ENCODE data around the gene TRIM66. TPM values are rescaled to one million over a fixed set of nuclear protein-coding genes. Genes with fewer than 3 reads are reported as not detected.

TRIM66 gene
- total and polyA plus RNA-seq, 4 donors, result 1.6 to 14.3 (median 2.5) TPM

- DNase-seq (ENCODE audit: low spot score), result no peak
- H3K9ac ChIP-seq (ENCODE audit: low read depth in 1 of 2, low read length in 2 of 2), result no peak overlapping the region
- no peaks in the 10 kb centered on the region for H3K27me3 ChIP-seq (ENCODE audit: control insufficient read depth in 4 of 4, insufficient read depth in 4 of 4, low read length in 3 of 4)
- 98% methylated on average over 6 of the region's 6 CpGs for WGBS
- H3K9me3 ChIP-seq (ENCODE audit: control insufficient read depth in 4 of 4, low read length in 3 of 4), result no peaks in the 10 kb centered on the region
- TF ChIP-seq ATF3 (IDR thresholded peaks at IDR 0.05) (no peak), CTCF (IDR thresholded peaks at IDR 0.05; ENCODE audit: low read depth, low read length, missing input control) (no peak), YY1 (IDR thresholded peaks at IDR 0.05) (no peak), MAX (IDR thresholded peaks at IDR 0.05) (no peak), JUND (IDR thresholded peaks at IDR 0.05) (no peak), FOXA2 (IDR thresholded peaks at IDR 0.05) (no peak), REST (IDR thresholded peaks at IDR 0.05) (no peak), RAD21 (IDR thresholded peaks at IDR 0.05) (no peak), EGR1 (IDR thresholded peaks at IDR 0.05; ENCODE audit: low read depth in 2 of 2) (no peak), FOXA1 (IDR thresholded peaks at IDR 0.05) (no peak), HNF4G (IDR thresholded peaks at IDR 0.05) (no peak)
- no peaks in the 10 kb centered on the region for H3K4me1 ChIP-seq (ENCODE audit: control insufficient read depth in 4 of 4, insufficient read depth in 4 of 4, low read length in 3 of 4)
- no peaks in the 10 kb centered on the region for H3K36me3 ChIP-seq (ENCODE audit: control insufficient read depth in 4 of 4, insufficient read depth in 3 of 4, low read depth in 1 of 4, low read length in 3 of 4)
- H3K4me3 ChIP-seq (ENCODE audit: low read depth in 1 of 3, low read length in 3 of 3), result no peak overlapping the region
- no peak overlapping the region for H3K27ac ChIP-seq (ENCODE audit: low read depth in 1 of 2, low read length in 2 of 2)
Observed at GRCh38 chr11:8661001-8661795, 21.3 kb downstream of the TRIM66 start.

GRCh38 chr11:8658321-8659057, 24.0 kb downstream of the TRIM66 start:
- H3K27ac ChIP-seq (ENCODE audit: low read depth in 1 of 2, low read length in 2 of 2), result no peak overlapping the region
- H3K4me3 ChIP-seq (ENCODE audit: low read depth in 1 of 3, low read length in 3 of 3), result no peak overlapping the region
- H3K27me3 ChIP-seq (ENCODE audit: control insufficient read depth in 4 of 4, insufficient read depth in 4 of 4, low read length in 3 of 4), result no peaks in the 10 kb centered on the region
- TF ChIP-seq SP1 (IDR thresholded peaks at IDR 0.05) (no peak), RXRA (IDR thresholded peaks at IDR 0.05) (no peak), ATF3 (IDR thresholded peaks at IDR 0.05) (no peak), EGR1 (IDR thresholded peaks at IDR 0.05; ENCODE audit: low read depth in 2 of 2) (no peak), CTCF (IDR thresholded peaks at IDR 0.05; ENCODE audit: low read depth, low read length, missing input control) (no peak), HNF4A (conservative IDR thresholded peaks at IDR 0.05) (no peak), HNF4G (IDR thresholded peaks at IDR 0.05) (no peak)
- WGBS, result 91% methylated on average over 15 of the region's 15 CpGs
- H3K9me3 ChIP-seq (ENCODE audit: control insufficient read depth in 4 of 4, low read length in 3 of 4), result no peaks in the 10 kb centered on the region
- no peaks in the 10 kb centered on the region for H3K4me1 ChIP-seq (ENCODE audit: control insufficient read depth in 4 of 4, insufficient read depth in 4 of 4, low read length in 3 of 4)
- DNase-seq (ENCODE audit: low spot score), result no peak
- peaks cover 0 to 2% (median 0%) of the 10 kb centered on the region in 4 donors for H3K36me3 ChIP-seq (ENCODE audit: control insufficient read depth in 4 of 4, insufficient read depth in 3 of 4, low read depth in 1 of 4, low read length in 3 of 4)
- H3K9ac ChIP-seq (ENCODE audit: low read depth in 1 of 2, low read length in 2 of 2), result no peak overlapping the region

All from liver (tissue), 9 donors.